ENCODE results near the gene FAM228B. TPM values are rescaled to one million over a fixed set of nuclear protein-coding genes. Genes with fewer than 3 reads are reported as not detected.

The FAM228B gene
- total and polyA plus RNA-seq, 9 of the 15 experiments (the other 6 are each of a cell fraction or from before 2014, with no cell fraction given): 1.1 to 3.7 (median 2.6) TPM

GRCh38 chr2:24123195-24123921 is at the start of gene FAM228B, which contains the start of gene PFN4 (continued):
- TF ChIP-seq, protein P1, sequence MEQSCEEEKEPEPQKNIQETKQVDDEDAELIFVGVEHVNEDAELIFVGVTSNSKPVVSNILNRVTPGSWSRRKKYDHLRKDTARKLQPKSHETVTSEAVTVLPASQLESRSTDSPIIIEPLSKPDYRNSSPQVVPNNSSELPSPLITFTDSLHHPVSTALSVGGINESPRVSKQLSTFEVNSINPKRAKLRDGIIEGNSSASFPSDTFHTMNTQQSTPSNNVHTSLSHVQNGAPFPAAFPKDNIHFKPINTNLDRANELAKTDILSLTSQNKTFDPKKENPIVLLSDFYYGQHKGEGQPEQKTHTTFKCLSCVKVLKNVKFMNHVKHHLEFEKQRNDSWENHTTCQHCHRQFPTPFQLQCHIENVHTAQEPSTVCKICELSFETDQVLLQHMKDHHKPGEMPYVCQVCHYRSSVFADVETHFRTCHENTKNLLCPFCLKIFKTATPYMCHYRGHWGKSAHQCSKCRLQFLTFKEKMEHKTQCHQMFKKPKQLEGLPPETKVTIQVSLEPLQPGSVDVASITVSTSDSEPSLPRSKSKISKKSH (CRISPR knock-in tag; IDR thresholded peaks at IDR 0.05): no peak
- 0 out of 2 replicates have a peak, but pooled peaks have one; percentile 33 for TF ChIP-seq ETS1 (conservative IDR thresholded peaks at IDR 0.05; ENCODE audit: control insufficient read depth, low read depth, low read length)
- TF ChIP-seq, protein P2, sequence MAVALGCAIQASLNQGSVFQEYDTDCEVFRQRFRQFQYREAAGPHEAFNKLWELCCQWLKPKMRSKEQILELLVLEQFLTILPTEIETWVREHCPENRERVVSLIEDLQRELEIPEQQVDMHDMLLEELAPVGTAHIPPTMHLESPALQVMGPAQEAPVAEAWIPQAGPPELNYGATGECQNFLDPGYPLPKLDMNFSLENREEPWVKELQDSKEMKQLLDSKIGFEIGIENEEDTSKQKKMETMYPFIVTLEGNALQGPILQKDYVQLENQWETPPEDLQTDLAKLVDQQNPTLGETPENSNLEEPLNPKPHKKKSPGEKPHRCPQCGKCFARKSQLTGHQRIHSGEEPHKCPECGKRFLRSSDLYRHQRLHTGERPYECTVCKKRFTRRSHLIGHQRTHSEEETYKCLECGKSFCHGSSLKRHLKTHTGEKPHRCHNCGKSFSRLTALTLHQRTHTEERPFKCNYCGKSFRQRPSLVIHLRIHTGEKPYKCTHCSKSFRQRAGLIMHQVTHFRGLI (CRISPR knock-in tag; IDR thresholded peaks at IDR 0.05): no peak
- TF ChIP-seq MEF2D (tag; conservative IDR thresholded peaks at IDR 0.05; ENCODE audit: low read depth): no peak
- TF ChIP-seq NCOA2 (IDR thresholded peaks at IDR 0.05; ENCODE audit: partially characterized antibody in 2 of 2): no peak
- no peak for TF ChIP-seq ARNT (IDR thresholded peaks at IDR 0.05)
- TF ChIP-seq CREB3 (tag; conservative IDR thresholded peaks at IDR 0.05; ENCODE audit: low read depth): no peak
- no peak for TF ChIP-seq ZNF134 (CRISPR knock-in tag; conservative IDR thresholded peaks at IDR 0.05)
- TF ChIP-seq MECOM (CRISPR knock-in tag; IDR thresholded peaks at IDR 0.05): no peak
- TF ChIP-seq DNMT1 (IDR thresholded peaks at IDR 0.05): no peak
- TF ChIP-seq PRDM10 (IDR thresholded peaks at IDR 0.05; ENCODE audit: partially characterized antibody): no peak
- no peak for TF ChIP-seq MTA2 (IDR thresholded peaks at IDR 0.05; ENCODE audit: low read depth)
- peak; percentile 3; the same call in 1 of the 2 replicates for TF ChIP-seq MTA3 (IDR thresholded peaks at IDR 0.05; ENCODE audit: borderline replicate concordance)
- no peak for TF ChIP-seq FOXK1 (CRISPR knock-in tag; IDR thresholded peaks at IDR 0.05; ENCODE audit: borderline replicate concordance)
- TF ChIP-seq POLR3A (IDR thresholded peaks at IDR 0.05; ENCODE audit: borderline replicate concordance, extremely low read depth, insufficient read depth, insufficient read length): no peak
- TF ChIP-seq MAFK (IDR thresholded peaks at IDR 0.05; ENCODE audit: low read length): no peak
- no peak for TF ChIP-seq CHD1 (IDR thresholded peaks at IDR 0.05; ENCODE audit: low read length)
- no peak for TF ChIP-seq ZNF445 (CRISPR knock-in tag; IDR thresholded peaks at IDR 0.05; ENCODE audit: low read depth)
